CD4-positive, alpha-beta T cell treated with Interleukin-15 for 1 hour (primary cell): Measurements from ENCODE around the gene CACNA1I.
A peak's percentile ranks its signal among the peaks of the same experiment; 100 is the strongest.

Experiments
- DNase-seq: peaks from one replicate; pipeline ENCODE4 v3.0.0-alpha.2; 2020

CACNA1I gene

DNA sequence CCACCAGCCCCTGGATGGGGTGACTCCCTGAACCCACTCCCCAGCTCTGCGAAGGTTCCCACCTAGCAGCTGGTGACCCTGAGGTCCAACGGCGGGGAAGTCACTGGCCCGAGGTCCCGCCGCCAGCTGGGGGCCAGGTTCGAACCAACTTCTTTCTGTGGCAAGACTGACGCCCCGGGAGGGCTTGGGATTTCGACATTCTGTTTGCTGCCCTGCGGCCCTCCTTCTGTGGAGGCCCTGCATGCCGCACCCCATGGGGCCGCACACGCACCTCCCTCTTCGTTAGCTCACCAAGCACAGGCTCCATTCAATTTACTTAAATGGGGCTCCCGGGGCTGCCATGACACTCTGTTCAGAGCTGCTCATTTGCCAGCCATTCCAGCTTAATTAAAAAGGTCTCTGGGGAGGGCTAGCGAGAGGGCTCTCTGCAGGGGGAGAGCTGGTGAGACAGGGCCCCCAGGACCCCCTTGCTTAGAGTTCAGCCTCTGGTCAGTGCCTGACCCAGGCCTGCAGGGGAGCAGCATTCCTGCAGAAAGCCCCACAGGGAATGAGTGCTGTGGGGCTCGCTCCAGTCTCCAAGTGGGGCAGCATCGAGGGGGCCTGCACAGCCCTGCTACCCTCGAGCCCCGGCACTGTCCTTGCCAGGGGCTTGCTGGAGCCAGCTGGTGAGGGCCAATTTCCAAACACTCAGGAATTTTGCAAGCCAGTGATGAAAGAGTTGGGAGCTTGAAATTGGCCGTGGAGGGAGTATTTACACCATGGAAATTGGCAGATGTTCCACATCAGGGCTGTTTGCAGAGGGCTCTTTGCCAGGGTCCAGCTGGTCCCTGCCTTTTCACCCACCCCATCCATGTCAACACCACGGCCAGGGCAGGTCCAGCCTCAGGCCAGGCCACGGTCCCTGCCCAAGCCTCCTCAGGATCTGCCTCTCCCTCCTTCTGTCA, 80.8 kb downstream of the CACNA1I start:
- DNase-seq, result no peak

GRCh38 chr22:39652990-39653786, 82.6 kb downstream of the CACNA1I start:
- DNase-seq, result no peak

GRCh38 chr22:39653787-39654077, 83.2 kb downstream of the CACNA1I start:
- DNase-seq, result no peak

DNA sequence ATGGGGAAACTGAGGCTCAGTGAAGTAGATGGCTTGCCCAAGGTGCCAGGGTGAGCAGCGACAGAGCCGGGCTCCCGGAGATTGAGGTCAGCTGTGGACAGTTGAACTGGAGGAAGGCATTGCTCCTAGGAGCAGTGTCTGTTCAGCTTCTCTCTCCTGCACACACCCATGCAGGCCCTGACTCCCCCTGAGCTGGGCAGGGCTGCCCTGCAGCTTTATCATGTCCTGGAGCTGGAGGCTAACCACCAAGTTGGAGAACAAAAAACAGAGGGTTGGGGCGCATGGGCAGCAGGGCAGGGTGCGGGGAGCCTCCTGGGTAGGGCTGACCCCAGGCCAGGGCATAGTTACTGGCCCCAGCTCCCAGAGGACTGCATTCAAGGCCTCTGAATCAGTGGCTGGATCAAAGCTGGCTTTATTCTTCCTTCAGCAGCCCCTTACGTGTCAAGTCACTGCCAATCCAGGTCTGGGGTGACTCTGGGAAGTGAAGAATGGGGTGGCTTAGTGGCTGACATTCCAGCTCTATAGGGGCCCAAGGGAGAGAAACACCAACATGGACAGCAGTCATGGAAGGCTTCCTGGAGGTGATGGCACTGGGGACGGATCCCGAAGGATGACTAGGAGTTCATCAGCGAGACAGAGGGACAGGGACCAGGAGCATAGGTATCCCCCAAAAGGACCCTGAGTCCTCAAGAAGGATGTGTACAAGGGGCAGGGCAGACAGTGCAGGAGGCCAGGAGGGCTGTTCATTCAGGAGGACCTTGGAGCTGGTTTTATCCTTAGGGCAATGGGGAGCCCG, 83.8 kb downstream of the CACNA1I start:
- no peak for DNase-seq

DNA sequence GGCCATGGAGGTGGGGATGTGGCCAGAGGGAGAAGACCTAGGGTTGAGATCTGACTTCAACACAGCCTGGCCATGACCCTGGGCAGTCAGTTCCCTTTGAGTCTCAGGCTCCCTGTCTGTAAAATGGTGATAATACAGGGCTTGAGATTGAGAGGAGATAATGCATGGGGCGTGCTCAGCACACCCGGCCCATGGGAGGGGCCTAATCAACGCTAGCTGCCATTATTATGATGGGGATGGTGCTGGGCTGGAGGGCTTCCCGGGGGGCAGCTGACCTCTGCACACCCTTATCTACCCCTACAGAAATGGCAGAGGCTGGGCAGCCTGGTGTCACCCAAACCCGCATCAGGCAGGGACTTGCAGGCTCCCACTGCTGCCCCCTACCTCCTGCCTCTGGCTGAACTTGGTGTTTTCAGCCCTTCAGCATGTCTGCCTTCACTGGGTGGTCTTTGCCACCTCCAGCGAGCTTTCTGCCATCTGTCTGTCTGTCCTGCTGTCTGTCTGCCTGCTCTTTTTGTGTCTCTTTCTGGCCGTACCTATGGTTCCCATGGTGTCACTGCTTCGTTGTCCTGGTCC, 84.5 kb downstream of the CACNA1I start:
- DNase-seq, result no peak

- no peak for DNase-seq
These were observed 85.3 kb downstream of the CACNA1I start for GRCh38 chr22:39655831-39656230.

DNA sequence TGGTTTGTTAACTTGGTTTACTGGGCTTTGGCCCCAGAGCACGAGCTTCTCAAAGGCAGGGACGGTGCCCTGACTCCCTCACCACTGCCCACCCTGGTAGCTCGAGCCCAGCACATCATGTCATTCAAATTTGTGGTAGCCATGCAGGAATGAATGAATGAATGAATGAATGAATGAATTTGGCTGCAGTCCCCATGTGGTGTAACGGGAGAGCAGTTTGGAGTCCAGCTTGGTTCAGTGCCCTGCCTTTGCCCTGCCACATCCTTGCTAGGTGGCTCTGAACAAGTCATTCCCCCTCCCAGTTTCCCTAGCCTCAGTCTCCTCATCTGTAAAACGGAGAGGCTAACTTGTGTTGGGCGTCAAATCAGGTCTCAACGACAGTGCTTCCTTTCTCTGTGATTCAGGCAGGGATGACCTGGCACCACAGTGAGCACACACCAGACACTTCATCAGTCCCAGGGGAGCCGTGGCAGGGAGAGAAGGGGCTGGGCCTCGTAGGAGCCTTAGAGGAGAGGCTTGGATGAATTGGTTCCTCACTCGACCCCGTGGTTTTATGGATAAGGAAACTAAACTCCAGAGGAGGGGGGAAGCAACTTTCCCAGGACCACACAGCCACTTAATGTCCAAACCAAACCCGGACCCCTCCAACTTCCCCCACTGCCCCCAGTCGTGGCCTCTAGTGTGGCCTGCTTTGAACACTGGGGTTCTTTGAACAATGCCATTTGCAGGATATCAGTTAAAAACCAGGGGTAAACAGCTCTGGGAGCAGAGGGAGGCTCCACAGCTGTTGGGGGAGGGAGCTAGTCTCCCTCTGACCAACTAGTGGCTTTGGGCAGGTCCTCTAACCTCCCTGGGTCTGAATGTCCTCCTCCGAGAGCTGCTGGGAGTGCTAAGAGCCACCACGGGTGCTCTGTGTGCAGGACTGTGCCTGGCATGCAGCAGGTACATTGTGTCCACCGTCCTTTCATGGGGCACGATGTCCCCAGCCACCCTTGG, 86.2 kb downstream of the CACNA1I start:
- DNase-seq, result no peak

GRCh38 chr22:39658367-39658766, 87.8 kb downstream of the CACNA1I start:
- peak; percentile 32 for DNase-seq

DNA sequence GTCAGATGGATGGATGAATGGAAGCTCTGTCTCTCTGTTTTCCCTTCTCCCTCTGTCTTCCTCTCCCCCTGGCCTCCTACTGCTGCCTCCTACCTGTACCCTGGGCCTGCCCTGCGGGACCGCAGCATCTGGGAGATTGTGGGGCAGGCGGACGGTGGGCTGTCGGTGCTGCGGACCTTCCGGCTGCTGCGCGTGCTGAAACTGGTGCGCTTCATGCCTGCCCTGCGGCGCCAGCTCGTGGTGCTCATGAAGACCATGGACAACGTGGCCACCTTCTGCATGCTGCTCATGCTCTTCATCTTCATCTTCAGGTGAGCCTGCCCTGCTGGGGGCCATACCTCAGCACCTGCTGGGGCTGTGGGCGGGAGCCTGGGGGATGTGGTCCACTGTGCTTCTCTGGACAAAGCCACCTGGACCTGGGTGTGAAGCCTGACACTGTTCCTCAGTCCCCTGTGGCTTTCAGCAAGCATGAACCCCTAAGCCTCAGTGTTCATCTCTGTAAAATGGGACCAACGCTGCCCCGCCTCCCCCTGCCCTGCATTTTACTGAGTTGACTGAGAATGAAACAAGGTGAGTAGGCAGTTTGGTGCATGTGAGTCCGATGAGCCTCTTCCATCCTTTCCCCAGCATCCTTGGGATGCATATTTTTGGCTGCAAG, 88.4 kb downstream of the CACNA1I start:
- no peak for DNase-seq

DNA sequence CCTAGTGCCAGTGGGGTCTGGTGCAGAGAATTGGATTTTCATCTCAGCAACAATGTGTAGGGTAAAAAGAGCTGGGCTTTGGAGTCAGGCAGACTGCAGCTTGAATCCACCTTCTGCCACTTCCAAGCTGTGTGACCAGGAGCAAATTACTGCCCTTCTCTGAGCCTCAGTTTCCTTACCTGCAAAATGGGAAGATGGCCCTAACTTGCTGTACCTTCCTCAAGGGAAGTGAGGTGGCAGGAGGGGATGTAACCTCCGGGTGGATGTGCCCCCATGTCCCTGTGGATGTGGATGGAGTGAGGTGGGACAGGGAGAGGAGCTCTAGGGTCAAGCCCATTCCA, 90.9 kb downstream of the CACNA1I start:
- no peak for DNase-seq

GRCh38 chr22:39661842-39662685, 91.5 kb downstream of the CACNA1I start:
- peak; percentile 85 for DNase-seq

GRCh38 chr22:39662686-39663052, 92.1 kb downstream of the CACNA1I start:
- DNase-seq, result no peak

DNA sequence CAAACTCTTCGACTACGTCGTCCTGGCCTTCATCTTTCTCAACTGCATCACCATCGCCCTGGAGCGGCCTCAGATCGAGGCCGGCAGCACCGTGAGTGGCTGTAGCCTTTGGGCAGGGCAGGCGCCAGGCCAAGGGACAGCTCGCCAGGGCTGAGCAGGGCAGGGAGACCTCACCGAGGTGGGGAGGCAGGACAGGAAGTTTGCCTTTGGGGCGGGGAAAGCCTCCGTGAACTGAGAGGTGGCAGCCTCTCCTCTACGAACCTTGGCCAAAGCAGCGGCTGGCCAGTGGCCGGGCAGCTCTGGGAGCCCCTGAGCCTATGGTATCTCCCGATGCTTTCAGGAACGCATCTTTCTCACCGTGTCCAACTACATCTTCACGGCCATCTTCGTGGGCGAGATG, 93.2 kb downstream of the CACNA1I start:
- no peak for DNase-seq

DNA sequence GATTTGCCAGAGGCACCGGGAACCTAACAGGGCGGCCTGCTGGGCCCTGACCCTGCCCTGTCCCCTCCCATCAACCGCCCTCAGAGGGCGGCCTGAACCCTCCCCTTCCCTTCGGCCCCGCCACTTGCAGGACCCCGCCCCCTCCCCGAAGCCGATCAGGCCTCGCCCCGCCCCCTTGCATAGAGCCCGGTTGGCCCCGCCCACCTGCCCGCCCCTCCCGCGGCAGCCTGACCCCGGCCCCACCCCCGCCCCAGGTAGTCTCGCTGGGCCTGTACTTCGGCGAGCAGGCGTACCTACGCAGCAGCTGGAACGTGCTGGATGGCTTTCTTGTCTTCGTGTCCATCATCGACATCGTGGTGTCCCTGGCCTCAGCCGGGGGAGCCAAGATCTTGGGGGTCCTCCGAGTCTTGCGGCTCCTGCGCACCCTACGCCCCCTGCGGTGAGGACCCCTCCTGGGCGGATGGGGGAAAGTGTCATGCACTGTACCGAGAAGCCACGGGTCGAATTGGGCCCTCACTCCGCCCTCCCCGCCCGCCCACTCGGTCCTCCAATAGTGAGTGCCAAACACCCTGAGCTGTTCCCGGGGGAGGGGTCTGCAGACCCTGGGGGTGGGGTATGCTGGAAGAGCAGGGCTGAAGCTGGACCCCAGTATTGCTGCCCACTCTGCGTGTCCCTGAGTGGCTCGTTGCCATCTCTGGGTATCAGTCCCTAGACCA, 94.1 kb downstream of the CACNA1I start:
- peak; percentile 42 for DNase-seq

GRCh38 chr22:39665229-39665628, 94.7 kb downstream of the CACNA1I start:
- no peak for DNase-seq

DNA sequence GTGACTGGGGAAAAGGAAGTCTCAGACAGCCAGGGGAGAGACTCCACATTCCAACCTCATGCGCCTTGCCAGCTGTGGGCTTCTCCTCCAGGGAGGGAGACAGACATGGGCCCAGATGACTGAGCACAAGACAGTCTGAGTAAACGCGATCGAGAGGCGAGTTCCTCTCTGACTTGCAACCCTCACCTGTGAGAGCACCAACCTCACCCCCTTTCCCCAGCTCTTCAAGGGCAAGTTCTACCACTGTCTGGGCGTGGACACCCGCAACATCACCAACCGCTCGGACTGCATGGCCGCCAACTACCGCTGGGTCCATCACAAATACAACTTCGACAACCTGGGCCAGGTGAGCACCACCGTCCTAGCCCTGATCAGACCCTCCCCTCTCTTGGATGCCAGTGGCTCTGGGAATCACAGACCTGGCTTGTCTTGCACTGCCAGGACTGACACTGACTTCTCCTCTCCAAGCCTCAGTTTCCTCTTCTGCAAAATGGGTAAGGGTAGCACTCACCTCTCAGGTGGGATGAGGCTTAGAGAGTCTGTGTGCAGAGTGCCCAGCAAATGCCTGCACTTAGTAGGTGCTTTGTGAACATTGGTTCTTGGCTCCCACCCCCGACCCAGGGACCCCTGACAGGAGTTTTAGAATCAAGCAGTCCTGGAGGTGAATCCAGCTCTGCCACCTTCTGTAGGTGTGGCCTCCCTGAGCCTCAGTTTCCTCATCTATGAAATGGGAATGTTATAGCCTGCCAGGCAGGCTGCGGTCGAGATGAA, 95.3 kb downstream of the CACNA1I start:
- DNase-seq, result no peak

GRCh38 chr22:39666495-39666894, 95.9 kb downstream of the CACNA1I start:
- DNase-seq, result no peak

DNA sequence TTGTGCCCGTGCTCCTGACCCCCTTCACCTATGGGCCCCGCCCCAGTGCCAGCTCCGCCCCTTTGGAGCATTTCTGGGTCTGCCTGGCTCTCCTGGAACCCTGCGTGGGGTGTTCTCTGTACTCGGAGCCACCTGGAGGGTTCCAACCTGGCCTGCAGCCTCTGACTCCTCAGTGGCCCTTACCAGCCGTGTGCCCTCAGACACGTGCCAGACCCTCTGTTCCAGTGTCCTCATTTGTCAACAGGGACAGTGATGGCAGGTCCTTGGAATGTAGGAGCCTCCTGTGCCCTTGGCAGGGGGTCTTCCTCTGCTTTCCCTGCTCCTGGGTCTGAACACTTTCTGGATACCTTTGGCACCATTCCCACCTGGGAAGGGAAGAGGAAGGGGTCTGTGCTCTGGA, 96.4 kb downstream of the CACNA1I start:
- DNase-seq, result no peak

DNA sequence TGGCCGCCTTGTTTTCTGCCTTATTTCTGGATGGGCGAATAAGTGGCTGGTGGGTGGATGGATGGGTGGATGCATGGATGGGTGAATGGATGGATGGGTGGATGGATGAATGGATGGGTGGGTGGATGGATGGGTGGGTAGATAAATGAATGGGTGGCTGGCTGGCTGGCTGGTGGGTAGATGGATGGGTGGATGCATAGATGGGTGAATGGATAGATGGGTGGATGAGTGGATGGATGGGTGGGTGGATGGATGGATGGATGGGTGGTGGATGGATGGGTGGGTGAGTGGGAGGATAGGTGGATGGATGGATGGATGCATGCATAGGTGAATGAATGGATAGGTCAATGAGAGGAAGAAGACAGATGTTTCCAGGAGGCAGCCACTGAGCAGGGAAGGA, 98.9 kb downstream of the CACNA1I start:
- DNase-seq, result no peak
